NB4 (cell line): Measurements from ENCODE around the gene ADGRA1.
A peak's percentile ranks its signal among the peaks of the same experiment; 100 is the strongest.

Source experiments
- CTCF ChIP-seq: IDR thresholded peaks from one replicate; pipeline ENCODE4 v1.5.1; 2012; ENCODE audit warnings: low read depth, low read length
- MAX ChIP-seq: IDR thresholded peaks from 2 replicates; pipeline ENCODE4 v1.6.1; 2011; ENCODE audit warnings: low read depth, low read length
- MYC ChIP-seq: IDR thresholded peaks from 2 replicates; pipeline ENCODE4 v1.6.1; 2011; ENCODE audit warnings: low read depth, low read length
- POLR2A ChIP-seq: IDR thresholded peaks from 2 replicates; pipeline ENCODE4 v1.6.1; 2011; ENCODE audit warnings: mild to moderate bottlenecking; ENCODE audit not compliant: insufficient read length; ENCODE audit errors: extremely low read depth

- no peak for TF ChIP-seq CTCF
- 0 out of 2 replicates have a peak, but pooled peaks have one; percentile 35 for TF ChIP-seq MAX
- TF ChIP-seq POLR2A, result no peak
- no peak for TF ChIP-seq MYC
These were observed 42.9 kb downstream of the ADGRA1 start for GRCh38 chr10:133130602-133131001.
